Measurements from ENCODE around the gene DDAH1. TPM values are rescaled to one million over a fixed set of nuclear protein-coding genes. Genes with fewer than 3 reads are reported as not detected.

The DDAH1 gene
- total and polyA plus RNA-seq, 7 donors: 11.5 to 43.2 (median 25.2) TPM

DNA sequence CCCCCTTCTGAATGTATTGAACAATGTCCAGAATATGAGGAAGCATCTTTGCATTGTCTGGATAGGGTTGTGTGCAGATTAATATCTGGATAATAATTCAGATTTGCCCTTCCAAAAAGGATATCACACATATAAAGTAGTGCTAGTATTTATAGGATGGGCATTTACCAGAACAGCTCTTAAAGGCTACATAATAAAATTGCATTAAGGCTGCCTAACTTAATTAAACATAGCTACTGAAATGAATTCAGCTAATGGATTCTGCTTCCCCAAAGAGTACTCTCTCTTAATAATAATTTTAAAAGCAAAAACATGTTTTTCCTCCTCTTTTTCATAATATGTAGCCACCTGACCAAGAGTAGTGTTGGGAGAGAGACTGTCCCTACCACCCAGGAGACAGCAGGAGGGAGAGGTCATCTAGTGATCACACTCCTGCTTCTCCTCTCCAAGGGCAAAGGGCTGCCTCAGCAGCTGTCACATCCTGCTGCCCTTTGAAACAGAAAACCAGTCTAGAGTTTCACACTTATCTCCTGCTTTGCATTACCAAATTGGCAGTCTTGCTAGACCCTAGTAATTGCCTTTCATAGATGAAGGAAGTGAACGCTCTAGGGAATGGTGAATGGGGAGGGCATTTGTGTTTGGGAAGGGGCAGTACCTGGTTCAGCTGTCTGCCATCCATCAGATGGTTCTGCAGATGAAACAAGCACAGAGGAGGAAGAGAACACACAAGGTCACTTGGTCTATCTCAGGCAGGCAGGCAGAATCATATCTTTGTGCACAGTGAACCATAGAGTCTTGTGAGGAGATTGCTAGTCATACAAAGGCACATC lies 29.3 kb upstream of the DDAH1 start:
- no peaks in the 10 kb centered on the region for H3K9me3 ChIP-seq
- H3K36me3 ChIP-seq: peaks cover 0 to 3% (median 0%) of the 10 kb centered on the region in 4 donors
- peaks cover 0 to 11% (median 4%) of the 10 kb centered on the region in 4 donors for H3K4me1 ChIP-seq
- intact Hi-C loops (cut with DNase I): loop anchor here (10.0 kb wide), 1 partner anchor 201 kb away; no protein-coding TSS in a partner anchor
- TF ChIP-seq EP300 (IDR thresholded peaks at IDR 0.05): no peak
- TF ChIP-seq CTCF (IDR thresholded peaks at IDR 0.05): no peak
- no peak for TF ChIP-seq POLR2A (IDR thresholded peaks at IDR 0.05)
- no peak for TF ChIP-seq POLR2AphosphoS5 (IDR thresholded peaks at IDR 0.05)
- no peak for DNase-seq
- H3K27me3 ChIP-seq: no peaks in the 10 kb centered on the region
- WGBS, 2 donors: 91 to 93% methylated on average over 1 of the region's 1 CpG
- H3K27ac ChIP-seq: peak overlapping the region in 1 of 4 donors; percentile 6
- no peak overlapping the region for H3K4me3 ChIP-seq

DNA sequence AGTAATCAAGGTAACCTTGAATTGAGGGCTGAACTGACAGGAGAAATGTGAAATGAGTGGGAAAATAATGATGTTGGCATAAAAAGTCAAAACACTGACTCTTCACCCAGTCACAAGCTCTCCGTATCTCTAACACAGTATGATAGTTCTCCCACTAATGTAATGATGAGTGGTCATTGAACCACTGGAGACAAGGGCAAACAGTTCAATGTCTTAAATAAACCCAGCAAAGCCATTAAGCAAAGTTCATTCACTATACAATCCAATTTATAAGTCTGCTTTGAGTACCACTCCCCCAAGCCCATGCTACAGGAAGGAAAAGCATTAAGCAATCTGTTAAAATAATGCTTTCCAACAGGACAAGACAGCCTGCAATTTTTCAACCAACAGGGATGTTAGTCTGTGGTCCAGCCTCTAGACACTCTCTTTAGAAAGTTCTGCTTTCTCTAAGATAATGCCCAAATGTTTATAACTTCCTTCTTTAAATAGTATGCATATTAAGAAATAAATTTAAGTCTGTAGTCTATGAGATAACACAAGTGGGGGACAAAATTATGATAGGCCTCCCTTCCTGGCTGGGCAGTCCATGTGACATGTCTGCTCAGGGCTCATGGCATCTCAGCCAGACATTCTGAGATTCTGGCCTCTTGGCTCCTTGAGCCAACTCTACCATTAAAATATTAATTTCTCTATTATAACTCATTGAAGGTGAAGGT lies 25.5 kb upstream of the DDAH1 start:
- Histone ChIP-seq H3K4me3 (no peak overlapping the region), H3K27ac (no peak overlapping the region), H3K9me3 (no peaks in the 10 kb centered on the region), H3K36me3 (peaks cover 0 to 1% (median 0%) of the 10 kb centered on the region in 4 donors), H3K4me1 (no peaks in the 10 kb centered on the region), H3K27me3 (no peaks in the 10 kb centered on the region)
- intact Hi-C loops (cut with DNase I): loop anchor here (10.0 kb wide), 1 partner anchor 204 kb away; no protein-coding TSS in a partner anchor
- DNase-seq: no peak
- WGBS, 2 donors: 88 to 97% methylated on average over 1 of the region's 1 CpG
- no peak for TF ChIP-seq POLR2A (IDR thresholded peaks at IDR 0.05)
- no peak for TF ChIP-seq POLR2AphosphoS5 (IDR thresholded peaks at IDR 0.05)
- no peak for TF ChIP-seq CTCF (IDR thresholded peaks at IDR 0.05)
- no peak for TF ChIP-seq EP300 (IDR thresholded peaks at IDR 0.05)

DNA sequence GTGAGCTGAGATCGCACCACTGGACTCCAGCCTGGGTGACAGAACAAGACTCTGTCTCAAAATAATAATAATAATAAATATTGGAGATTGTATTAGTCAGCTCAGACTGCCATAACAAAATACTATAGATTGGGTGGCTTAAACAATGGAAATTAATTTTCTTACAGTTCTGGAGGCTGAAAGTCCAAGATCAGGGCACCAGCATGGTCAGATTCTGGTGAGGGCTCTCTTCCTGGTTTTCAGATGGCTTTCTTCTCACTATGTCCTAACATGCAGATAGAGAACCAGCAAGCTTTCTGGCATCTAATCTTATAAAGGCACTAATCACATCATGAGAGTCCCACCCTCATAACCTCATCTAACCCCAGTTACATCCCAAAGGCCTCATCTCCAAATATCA lies 23.2 kb upstream of the DDAH1 start:
- no peaks in the 10 kb centered on the region for H3K36me3 ChIP-seq
- no peaks in the 10 kb centered on the region for H3K9me3 ChIP-seq
- H3K4me3 ChIP-seq: no peak overlapping the region
- intact Hi-C loops (cut with DNase I): no loop called here
- no peaks in the 10 kb centered on the region for H3K27me3 ChIP-seq
- TF ChIP-seq EP300 (IDR thresholded peaks at IDR 0.05): no peak
- no peaks in the 10 kb centered on the region for H3K4me1 ChIP-seq
- H3K27ac ChIP-seq: no peak overlapping the region
- WGBS, 2 donors: 95 to 100% methylated on average over 1 of the region's 1 CpG
- no peak for DNase-seq

DNA sequence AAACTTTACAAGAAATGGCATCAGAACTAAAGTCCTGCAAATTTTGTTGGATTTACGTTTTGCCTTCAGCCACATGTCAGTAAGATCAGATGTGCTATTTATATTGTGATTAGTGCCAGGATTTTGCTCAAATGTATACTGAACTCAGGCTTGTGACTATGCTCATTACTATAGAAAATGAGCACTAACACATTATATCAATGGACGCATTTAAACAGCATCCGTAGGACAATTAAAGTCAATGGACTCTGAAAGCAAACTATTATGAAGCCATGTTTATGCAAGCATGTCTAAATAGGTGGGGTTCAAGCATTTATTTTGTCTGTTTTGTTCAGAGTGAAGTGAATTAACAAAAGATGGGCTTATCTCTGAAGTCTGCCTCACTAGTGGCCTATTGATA lies 20.6 kb upstream of the DDAH1 start:
- Histone ChIP-seq H3K4me1 (no peaks in the 10 kb centered on the region), H3K4me3 (no peak overlapping the region), H3K27me3 (no peaks in the 10 kb centered on the region), H3K27ac (no peak overlapping the region), H3K36me3 (no peaks in the 10 kb centered on the region), H3K9me3 (no peaks in the 10 kb centered on the region)
- 91 to 94% methylated on average over 3 of the region's 3 CpGs for WGBS, 2 donors
- intact Hi-C loops (cut with DNase I): no loop called here
- TF ChIP-seq CTCF (IDR thresholded peaks at IDR 0.05) (no peak), POLR2AphosphoS5 (IDR thresholded peaks at IDR 0.05) (no peak), EP300 (IDR thresholded peaks at IDR 0.05) (no peak), POLR2A (IDR thresholded peaks at IDR 0.05) (no peak)
- DNase-seq: no peak

DNA sequence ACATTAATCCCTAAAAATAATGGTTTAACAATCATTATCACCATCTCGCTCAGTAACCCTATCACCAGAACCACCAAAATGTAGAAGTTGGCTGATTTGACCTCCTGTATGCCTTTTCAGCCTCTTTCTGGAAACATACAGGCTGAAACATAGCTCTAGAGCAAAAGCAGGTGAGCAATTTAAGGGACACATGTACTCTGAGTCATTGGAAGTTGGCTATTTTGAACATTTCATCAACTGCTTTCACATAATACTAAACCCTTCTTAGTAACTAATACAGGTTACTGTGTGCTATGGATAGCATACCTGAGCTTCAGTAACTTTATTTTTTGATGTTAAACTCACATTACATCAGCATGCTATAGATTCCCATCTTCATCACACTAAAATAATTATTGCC lies 19.8 kb upstream of the DDAH1 start:
- H3K27ac ChIP-seq: no peak overlapping the region
- no peak overlapping the region for H3K4me3 ChIP-seq
- no peaks in the 10 kb centered on the region for H3K4me1 ChIP-seq
- intact Hi-C loops (cut with DNase I): no loop called here
- no peaks in the 10 kb centered on the region for H3K36me3 ChIP-seq
- 95 to 98% methylated on average over 1 of the region's 1 CpG for WGBS, 2 donors
- H3K27me3 ChIP-seq: no peaks in the 10 kb centered on the region
- no peak for DNase-seq
- no peaks in the 10 kb centered on the region for H3K9me3 ChIP-seq
- TF ChIP-seq CTCF (IDR thresholded peaks at IDR 0.05) (no peak), POLR2AphosphoS5 (IDR thresholded peaks at IDR 0.05) (no peak), POLR2A (IDR thresholded peaks at IDR 0.05) (no peak), EP300 (IDR thresholded peaks at IDR 0.05) (no peak)

All from sigmoid colon (tissue), 7 donors.